Stimulated activated CD8-positive, alpha-beta memory T cell treated with anti-CD3 and anti-CD28 coated beads, Interleukin-15, amount 100 ng/mL, for 24 hours (primary cell): ENCODE measurements around the gene TARS1.

Source experiments
- DNase-seq: peaks from one replicate; pipeline ENCODE4 v3.0.0-alpha.2; 2020; ENCODE audit warnings: low read depth

TARS1 gene

GRCh38 chr5:33439905-33440481 is 772 bp upstream of the TARS1 start:
- no peak for DNase-seq

- peak; percentile 5 for DNase-seq
Measured at GRCh38 chr5:33441241-33442177, 744 bp downstream of the TARS1 start.

GRCh38 chr5:33444542-33444941 is 3.8 kb downstream of the TARS1 start:
- no peak for DNase-seq

GRCh38 chr5:33445798-33446197 is 5.0 kb downstream of the TARS1 start:
- DNase-seq, result no peak

- no peak for DNase-seq
Measured at GRCh38 chr5:33448118-33448517, 7.4 kb downstream of the TARS1 start.

GRCh38 chr5:33457126-33457525 is 16.4 kb downstream of the TARS1 start:
- no peak for DNase-seq

GRCh38 chr5:33457817-33458216 is 17.1 kb downstream of the TARS1 start:
- DNase-seq, result no peak

GRCh38 chr5:33460210-33460609 is 19.4 kb downstream of the TARS1 start:
- DNase-seq, result no peak

- DNase-seq, result no peak
Measured at GRCh38 chr5:33462456-33462855, 21.7 kb downstream of the TARS1 start.

GRCh38 chr5:33465120-33465519 is 24.4 kb downstream of the TARS1 start:
- DNase-seq, result no peak

- DNase-seq, result no peak
Measured at GRCh38 chr5:33468775-33469435, 28.1 kb downstream of the TARS1 start.

- DNase-seq, result no peak
Measured at GRCh38 chr5:33470544-33470943, 29.8 kb downstream of the TARS1 start.

GRCh38 chr5:33472805-33473409 is 32.1 kb downstream of the TARS1 start:
- DNase-seq, result no peak

- no peak for DNase-seq
Measured at GRCh38 chr5:33474004-33474403, 33.2 kb downstream of the TARS1 start.

GRCh38 chr5:33474931-33475499 is 34.2 kb downstream of the TARS1 start:
- no peak for DNase-seq

- no peak for DNase-seq
Measured at GRCh38 chr5:33475706-33476105, 34.9 kb downstream of the TARS1 start.

GRCh38 chr5:33476992-33477391 is 36.2 kb downstream of the TARS1 start:
- no peak for DNase-seq

- DNase-seq, result no peak
Measured at GRCh38 chr5:33477816-33478215, 37.1 kb downstream of the TARS1 start.

- DNase-seq, result no peak
Measured at GRCh38 chr5:33479311-33479710, 38.5 kb downstream of the TARS1 start.

- no peak for DNase-seq
Measured at GRCh38 chr5:33480876-33481275, 40.1 kb downstream of the TARS1 start.

GRCh38 chr5:33482335-33482734 is 41.6 kb downstream of the TARS1 start:
- no peak for DNase-seq

GRCh38 chr5:33487236-33487635 is 46.5 kb downstream of the TARS1 start:
- no peak for DNase-seq
